GM21717 (cell line): Measurements from ENCODE around the gene GYS1.
"Not testable (repeated sequence)": the region's sequence is repeated elsewhere in the genome, so short reads cannot be mapped to it uniquely, and the experiment has no call there.

Source experiments
- ATAC-seq: cut with Tn5 transposase; IDR thresholded peaks from one replicate; pipeline ENCODE4 v1.9.1; 2021; ENCODE audit warnings: mild to moderate bottlenecking, moderate library complexity; ENCODE audit not compliant: unreplicated experiment

Gene GYS1

DNA sequence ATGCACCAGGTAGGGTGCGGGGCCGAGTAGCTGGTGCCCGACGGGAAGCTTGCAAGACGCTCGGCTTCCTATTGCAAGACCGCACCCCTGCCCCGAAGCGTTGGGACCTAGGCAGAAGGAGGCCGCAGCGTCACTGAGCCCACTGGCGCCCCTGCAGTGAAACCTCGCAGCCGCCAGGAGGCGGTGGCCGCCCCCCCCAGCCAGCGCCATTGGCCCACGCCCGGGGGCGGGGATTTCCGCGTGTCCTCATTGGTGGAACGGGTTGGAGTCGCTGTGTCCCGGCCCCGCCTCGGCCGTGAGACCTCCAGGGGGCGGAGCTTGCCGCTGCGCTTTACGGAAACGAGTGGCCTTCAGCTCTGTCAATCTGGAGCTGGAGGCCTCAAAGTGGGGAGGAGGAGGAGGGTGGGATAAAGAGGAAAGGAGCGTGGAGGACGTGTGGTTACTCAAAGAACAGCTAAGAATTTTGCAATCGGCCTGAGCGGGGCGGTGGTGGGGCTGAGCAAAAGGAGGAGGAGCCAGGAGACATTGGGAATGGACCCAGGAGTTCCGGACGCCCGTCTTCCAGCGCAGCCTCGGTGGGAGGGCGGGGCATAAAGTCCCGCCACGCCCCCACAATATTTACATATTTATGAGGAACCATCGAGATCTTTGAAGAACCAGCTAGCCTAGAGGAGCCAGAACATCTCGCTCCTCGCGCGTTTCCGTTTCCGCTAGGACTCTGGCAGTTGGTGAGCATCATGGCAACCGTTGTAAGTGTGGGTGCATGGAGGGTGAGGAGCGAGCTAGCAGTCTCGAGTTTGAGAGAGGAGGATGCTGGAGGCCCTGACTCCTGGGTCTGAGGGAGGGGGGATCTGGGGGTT lies at the start of gene GYS1, which contains the start of gene RUVBL2:
Gene GYS1 (minus strand): TSS at position 135 of the 860 bp plus-strand sequence. CDS start 197 bp downstream, outside the sequence.
Gene RUVBL2 (plus strand): TSS at position 713 of the 860 bp plus-strand sequence. CDS start 25 bp downstream, at position 738.
- ATAC-seq, result peak; percentile 75

DNA sequence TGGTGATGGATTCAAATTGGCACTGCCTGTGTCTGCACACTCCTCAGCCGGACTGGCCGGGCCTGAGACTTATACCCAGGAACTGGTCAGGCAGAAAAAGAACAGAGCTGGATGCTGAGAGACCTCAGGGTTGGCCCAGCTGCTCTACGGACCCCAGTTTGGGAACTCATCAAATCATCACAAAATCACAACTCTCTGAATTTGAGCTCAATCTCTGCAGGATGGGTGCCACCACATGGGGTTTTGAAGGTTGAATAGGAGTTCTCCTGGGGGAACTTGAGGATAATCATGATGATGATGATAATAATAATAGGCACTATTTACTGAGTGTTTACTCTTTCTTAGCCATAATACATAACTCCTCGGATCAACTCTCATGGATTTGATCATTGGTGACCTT lies 49.6 kb upstream of the GYS1 start:
- ATAC-seq, result not testable (repeated sequence)

DNA sequence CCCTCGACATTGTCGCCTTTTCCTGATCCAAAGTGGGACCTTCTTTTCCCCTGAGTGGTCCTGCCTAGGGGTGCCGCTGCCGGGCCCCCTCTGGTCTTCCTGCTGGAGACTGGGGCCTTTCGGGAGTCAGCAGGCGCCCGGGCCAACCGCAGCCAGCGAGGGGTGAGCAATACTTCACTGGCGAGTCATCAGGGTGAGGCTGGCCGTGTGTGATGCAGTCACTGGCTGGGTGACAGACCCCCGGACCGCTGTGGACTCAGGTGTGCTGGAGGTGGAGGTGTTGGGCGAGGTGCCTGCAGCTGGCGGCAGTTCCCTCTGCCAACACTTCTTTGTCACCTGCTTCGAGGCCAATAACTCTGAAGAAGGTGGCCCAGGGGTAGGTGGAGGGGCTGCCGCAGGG lies 49.1 kb upstream of the GYS1 start:
- ATAC-seq, result no peak

DNA sequence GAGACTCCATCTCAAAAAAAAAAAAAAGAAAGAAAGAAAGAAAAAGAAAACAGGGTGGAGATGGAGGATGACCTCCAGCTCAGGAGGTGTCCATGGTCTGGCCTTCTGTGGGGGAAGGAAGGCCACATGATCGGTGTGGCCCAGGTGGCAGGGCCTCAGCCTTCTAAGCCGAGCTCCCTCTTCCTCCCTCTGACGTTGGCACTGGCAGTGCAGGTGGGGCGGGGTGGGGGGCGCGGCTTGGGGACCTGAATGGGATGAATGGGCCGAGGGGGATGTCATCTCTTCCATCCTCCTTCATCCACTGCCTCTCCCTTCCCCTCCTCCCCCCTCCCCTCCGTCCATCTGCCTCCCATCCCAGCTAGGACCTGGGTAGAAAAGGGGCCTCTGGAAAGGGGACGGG lies 46.6 kb upstream of the GYS1 start:
- ATAC-seq, result not testable (repeated sequence)

DNA sequence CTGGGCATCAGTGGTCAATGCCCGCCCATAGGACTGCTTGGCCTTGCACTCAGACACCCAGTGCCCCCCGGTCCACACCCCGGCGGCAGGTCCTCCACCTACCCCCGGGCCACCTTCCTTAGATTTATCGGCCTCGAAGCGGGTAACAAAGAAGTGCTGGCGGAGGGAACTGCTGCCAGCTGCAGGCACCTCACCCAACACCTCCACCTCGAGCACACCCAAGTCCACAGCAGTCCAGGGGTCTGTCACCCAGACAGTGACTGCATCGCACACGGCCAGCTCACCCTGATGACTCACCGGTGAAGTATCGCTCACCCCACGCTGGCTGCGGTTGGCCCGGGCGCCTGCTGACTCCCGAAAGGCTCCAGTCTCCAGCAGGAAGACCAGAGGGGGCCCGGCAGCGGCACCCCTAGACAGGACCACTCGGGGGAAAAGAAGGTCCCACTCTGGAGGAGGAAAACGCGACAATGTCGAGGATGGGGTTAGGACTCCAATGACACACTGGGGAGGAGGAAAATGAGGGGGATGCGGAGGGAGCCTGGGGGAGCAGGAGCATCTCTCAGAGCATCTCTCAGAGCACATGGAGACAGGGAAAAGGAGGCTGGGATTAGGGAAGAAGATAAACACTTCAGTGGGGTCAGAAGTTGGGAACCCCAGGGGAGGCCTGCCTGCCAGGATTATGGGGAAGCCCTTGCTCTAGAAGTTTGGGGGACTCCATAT lies 45.6 kb upstream of the GYS1 start:
- not testable (repeated sequence) for ATAC-seq

DNA sequence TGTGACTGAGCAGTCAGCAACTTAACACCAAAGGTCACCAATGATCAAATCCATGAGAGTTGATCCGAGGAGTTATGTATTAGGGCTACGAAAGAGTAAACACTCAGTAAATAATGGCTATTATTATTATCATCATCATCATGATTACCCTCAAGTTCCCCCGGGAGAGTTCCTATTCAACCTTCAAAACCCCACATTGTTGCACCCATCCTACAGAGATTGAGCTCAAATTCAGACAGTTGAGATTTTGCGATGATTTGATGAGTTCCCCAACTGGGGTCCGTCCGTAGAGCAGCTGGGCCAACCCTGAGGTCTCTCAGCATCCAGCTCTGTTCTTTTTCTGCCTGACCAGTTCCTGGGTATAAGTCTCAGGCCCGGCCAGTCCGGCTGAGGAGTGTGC lies 45.0 kb upstream of the GYS1 start:
- not testable (repeated sequence) for ATAC-seq

DNA sequence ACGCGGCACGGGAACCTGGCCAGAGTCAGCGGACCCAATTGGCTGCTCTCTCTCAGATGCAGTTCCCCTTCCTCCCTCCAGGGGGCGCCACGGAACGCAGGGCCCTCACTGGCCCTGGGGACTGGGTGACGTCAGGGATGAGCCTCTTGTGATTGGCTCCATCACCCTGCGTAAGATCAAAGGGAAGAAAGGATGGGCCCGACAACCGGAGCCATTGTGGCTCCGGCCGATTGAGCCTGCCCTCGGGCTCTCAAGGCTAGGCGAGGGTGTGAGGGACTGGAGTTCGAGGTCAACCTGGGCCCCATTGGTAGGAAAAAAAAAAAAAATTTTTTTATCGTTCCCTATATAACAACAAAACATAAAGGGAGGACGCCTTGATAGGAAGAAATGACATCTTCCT lies 43.7 kb upstream of the GYS1 start, which contains the start of gene CGB1:
Gene CGB1 (minus strand): TSS at position 81 of the 400 bp plus-strand sequence. CDS start 184 bp downstream, outside the sequence.
- not testable (repeated sequence) for ATAC-seq

DNA sequence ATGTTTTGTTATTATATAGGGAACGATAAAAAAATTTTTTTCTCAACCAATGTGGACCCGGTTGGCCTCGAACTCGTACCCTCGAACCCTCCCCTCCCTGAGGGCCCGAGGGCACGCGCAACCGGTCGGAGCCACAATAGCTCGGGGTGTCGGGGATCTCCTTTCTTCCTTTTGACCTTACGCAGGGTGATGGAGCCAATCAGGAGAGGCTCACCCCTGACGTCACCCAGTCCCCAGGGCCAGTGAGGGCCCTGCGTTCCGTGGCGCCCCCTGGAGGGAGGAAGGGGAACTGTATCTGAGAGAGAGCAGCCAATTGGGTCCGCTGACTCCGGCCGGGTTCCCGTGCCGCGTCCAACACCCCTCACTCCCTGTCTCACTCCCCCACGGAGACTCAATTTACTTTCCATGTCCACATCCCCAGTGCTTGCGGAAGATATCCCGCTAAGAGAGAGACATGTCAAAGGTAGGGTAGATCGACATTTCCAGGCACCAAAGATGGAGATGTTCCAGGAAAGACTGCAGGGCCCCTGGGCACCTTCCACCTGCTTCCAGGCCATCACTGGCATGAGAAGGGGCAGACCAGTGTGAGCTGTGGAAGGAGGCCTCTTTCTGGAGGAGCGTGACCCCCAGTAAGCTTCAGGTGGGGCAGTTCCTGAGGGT lies 38.7 kb upstream of the GYS1 start, which contains the start of gene CGB2:
Gene CGB2 (plus strand): TSS at position 249 of the 660 bp plus-strand sequence. CDS start 206 bp downstream, at position 455.
- ATAC-seq, result not testable (repeated sequence)

DNA sequence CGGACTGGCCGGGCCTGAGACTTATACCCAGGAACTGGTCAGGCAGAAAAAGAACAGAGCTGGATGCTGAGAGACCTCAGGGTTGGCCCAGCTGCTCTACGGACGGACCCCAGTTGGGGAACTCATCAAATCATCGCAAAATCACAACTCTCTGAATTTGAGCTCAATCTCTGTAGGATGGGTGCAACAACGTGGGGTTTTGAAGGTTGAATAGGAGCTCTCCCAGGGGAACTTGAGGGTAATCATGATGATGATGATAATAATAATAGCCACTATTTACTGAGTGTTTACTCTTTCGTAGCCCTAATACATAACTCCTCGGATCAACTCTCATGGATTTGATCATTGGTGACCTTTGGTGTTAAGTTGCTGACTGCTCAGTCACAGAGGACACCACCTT lies 37.2 kb upstream of the GYS1 start:
- not testable (repeated sequence) for ATAC-seq

DNA sequence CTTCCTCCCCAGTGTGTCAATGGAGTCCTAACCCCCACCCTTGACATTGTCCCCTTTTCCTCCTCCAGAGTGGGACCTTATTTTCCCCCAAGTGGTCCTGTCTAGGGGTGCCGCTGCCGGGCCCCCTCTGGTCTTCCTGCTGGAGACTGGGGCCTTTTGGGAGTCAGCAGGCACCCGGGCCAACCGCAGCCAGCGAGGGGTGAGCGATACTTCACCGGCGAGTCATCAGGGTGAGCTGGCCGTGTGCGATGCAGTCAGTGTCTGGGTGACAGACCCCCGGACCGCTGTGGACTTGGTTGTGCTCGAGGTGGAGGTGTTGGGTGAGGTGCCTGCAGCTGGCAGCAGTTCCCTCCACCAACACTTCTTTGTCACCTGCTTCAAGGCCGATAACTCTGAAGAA lies 36.6 kb upstream of the GYS1 start:
- ATAC-seq, result not testable (repeated sequence)

DNA sequence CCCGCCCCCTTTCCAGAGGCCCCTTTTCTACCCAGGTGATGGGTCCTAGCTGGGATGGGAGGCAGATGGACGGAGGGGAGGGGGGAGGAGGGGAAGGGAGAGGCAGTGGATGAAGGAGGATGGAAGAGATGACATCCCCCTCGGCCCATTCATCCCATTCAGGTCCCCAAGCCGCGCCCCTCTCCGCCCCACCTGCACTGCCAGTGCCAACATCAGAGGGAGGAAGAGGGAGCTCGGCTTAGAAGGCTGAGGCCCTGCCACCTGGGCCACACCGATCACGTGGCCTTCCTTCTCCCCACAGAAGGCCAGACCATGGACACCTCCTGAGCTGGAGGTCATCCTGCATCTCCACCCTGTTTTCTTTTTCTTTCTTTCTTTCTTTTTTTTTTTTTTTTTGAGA lies 35.6 kb upstream of the GYS1 start:
- not testable (repeated sequence) for ATAC-seq

DNA sequence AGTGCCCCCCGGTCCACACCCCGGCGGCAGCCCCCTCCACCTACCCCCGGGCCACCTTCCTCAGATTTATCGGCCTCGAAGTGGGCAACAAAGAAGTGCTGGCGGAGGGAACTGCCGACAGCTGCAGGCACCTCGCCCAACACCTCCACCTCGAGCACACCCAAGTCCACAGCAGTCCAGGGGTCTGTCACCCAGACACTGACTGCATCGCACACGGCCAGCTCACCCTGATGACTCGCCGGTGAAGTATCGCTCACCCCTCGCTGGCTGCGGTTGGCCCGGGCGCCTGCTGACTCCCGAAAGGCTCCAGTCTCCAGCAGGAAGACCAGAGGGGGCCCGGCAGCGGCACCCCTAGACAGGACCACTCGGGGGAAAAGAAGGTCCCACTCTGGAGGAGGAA lies 32.5 kb upstream of the GYS1 start:
- ATAC-seq, result not testable (repeated sequence)

DNA sequence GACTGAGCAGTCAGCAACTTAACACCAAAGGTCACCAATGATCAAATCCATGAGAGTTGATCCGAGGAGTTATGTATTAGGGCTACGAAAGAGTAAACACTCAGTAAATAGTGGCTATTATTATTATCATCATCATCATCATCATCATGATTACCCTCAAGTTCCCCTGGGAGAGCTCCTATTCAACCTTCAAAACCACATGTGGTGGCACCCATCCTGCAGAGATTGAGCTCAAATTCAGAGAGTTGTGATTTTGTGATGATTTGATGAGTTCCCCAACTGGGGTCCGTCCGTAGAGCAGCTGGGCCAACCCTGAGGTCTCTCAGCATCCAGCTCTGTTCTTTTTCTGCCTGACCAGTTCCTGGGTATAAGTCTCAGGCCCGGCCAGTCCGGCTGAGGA lies 32.0 kb upstream of the GYS1 start:
- ATAC-seq, result not testable (repeated sequence)

DNA sequence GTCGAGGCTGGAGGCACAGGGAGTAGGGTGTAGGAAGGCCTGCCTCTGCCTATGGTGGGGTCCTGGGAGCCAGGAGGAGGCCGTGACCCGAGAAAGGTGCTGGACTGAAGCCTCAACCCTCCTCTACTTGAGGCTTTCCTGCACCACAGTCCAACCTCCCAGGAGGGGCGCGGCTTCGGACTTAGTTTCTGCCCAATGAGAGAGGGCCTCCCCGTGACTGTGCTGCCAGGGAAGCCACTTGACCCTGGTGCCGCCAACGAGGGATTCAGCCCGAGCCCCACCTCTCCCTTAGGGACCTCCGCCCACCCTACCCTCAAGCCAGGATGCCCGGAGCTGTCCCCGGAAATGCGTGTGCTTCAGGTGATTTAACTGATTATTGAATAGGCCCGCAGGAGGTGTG lies 31.1 kb upstream of the GYS1 start, which contains the start of gene CGB3:
Gene CGB3 (minus strand): TSS at position 101 of the 400 bp plus-strand sequence. CDS start 362 bp downstream, outside the sequence.
- ATAC-seq, result not testable (repeated sequence)

DNA sequence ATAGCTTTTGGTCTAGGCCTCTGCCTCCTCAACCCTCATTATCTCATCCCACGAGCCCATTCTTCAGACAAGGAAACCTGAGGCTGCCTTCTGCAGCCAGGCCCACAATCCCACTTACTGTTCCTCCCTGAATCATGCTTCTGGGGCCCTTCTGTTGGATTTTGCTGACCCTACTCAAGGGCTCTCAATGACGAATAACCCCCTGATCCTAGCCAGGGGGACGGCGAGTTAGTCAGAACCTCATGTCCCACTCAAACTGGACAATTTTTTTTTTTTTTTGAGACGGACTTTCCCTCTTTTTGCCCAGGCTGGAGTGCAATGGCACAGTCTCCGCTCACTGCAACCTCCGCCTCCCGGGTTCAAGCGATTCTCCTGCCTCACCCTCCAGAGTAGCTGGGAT lies 29.0 kb upstream of the GYS1 start:
- ATAC-seq, result no peak

DNA sequence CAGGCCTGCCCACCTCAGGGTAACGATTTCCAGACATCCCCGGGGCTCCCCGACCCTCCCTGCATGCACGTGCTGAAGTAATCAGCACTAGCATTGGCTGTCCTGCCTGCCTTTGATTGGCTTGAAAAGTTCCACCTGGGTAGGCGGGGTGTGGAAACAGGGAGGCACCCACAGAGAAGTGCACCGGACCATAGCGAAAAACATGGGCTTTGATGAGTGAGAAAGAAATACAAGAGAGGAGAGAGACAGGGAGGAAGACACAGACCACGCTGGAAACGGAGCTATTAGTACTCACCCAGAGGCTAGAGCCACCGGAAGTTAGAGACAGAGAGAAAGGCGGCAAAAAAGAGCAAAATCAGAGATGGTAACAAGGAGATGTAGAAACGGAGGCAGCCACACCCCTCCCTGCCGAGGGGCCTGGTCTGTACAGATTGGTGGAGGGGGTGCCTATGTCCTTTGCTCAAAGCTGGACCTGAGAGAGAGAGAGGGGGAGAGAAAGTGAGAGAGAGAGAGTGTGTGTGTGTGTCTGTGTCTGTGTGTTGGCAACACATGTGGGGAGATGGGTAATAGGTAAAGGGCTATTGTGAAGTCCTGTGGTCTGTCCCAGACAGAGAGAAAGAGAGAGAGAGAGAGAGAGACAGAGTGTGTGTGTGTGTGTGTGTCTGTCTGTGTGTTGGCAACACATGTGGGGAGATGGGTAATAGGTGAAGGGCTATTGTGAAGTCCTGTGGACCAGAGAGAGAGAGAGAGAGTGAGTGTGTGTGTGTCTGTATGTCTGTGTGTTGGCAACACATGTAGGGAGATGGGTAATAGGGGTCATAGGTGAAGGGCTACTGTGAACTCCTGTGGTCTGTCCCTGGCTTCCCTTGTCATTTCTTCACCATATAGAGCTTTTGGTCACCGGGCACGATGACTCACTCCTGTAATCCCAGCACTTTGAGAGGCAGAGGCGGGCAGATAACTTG lies 28.1 kb upstream of the GYS1 start:
- no peak for ATAC-seq

DNA sequence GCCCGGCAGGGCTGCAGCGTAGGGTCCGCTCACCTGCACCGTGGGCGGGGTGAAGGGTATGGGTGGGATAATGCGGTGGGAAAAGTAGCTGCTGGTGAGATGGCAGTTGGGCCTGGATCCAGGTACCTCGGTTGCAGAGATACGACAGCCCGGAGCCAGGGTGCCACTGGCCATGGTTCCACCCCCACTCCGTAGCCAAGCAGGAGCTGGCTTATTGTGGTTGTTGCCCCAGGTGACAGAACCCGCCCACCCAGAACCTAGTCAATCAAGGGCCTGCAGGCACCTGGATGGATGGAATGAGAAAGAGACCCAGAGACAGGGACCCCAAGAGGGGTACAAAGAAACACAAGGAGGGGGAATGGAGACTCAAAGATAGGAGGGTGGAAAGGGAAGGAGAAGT lies 27.2 kb upstream of the GYS1 start:
- ATAC-seq, result no peak

DNA sequence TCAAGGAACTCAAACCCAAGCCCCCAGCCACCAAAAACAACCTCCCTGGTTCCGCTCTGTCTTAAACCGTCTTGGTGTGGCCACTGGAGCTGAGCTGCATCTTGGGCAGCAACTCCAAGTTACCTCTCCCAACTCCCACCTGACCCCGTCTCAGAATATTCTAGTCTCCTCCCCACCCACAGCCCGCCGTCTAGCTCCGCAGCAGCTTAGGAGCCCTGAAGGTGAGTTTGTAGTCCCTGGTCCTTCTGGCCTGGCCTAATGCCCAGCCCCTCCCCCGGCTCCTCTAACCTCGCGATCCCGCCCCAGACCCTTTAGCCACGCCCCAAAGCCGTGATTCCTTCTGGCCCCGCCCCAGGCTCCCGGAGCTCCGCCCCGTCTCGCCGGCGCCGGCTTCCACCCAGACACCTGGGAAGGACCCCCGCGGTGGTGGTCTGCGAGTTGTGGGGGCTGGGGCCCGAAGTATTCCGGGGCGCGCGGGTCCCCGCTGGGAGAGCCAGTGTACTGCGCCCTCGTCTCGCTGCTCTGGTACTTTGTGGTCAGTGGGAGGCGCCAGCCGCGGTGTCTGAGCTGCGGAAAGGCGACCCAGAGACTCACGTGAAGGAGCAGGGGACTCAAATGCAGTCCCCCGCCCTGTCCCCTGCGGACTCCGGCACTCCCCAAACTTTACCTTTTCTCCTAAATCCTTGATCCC lies 26.3 kb upstream of the GYS1 start:
- no peak for ATAC-seq
